ENCODE measurements around the gene CCDC40. TPM values are rescaled to one million over a fixed set of nuclear protein-coding genes. Genes with fewer than 3 reads are reported as not detected.

Gene CCDC40
- total and polyA plus RNA-seq, 2 of the 13 experiments (the other 11 are each of a cell fraction or from before 2014, with no cell fraction given), result 4.1 to 5.5 TPM

- TF ChIP-seq ZNF362 (CRISPR knock-in tag; IDR thresholded peaks at IDR 0.05; ENCODE audit: borderline replicate concordance) (peak; percentile 73; the same call in 1 of the 2 replicates), NFE2L2 (IDR thresholded peaks at IDR 0.05; ENCODE audit: low read length) (no peak), NR0B2 (CRISPR knock-in tag; IDR thresholded peaks at IDR 0.05) (no peak), ZNF598 (CRISPR knock-in tag; IDR thresholded peaks at IDR 0.05; ENCODE audit: borderline replicate concordance) (no peak), ZMYM4 (CRISPR knock-in tag; IDR thresholded peaks at IDR 0.05) (no peak), SIX4 (CRISPR knock-in tag; IDR thresholded peaks at IDR 0.05) (no peak), ZNF12 (CRISPR knock-in tag; IDR thresholded peaks at IDR 0.05) (no peak), LBX2 (CRISPR knock-in tag; IDR thresholded peaks at IDR 0.05; ENCODE audit: borderline replicate concordance) (no peak), ZFAT (CRISPR knock-in tag; conservative IDR thresholded peaks at IDR 0.05) (no peak), ZNF503 (CRISPR knock-in tag; IDR thresholded peaks at IDR 0.05) (peak; percentile 31; the same call in 1 of the 2 replicates), GTF2F1 (IDR thresholded peaks at IDR 0.05; ENCODE audit: low read length) (no peak), ZFY (CRISPR knock-in tag; IDR thresholded peaks at IDR 0.05) (no peak), SALL1 (CRISPR knock-in tag; IDR thresholded peaks at IDR 0.05) (peak; percentile 35; the same call in 1 of the 2 replicates), GATA4 (IDR thresholded peaks at IDR 0.05; ENCODE audit: borderline replicate concordance, low read depth) (no peak), ZNF784 (CRISPR knock-in tag; IDR thresholded peaks at IDR 0.05; ENCODE audit: borderline replicate concordance) (peak; percentile 42; the same call in 1 of the 2 replicates), MZF1 (CRISPR knock-in tag; IDR thresholded peaks at IDR 0.05; ENCODE audit: borderline replicate concordance) (no peak), AGO2 (optimal IDR thresholded peaks at IDR 0.05; ENCODE audit: low read depth, low read length) (no peak), ATF7 (IDR thresholded peaks at IDR 0.05) (0 out of 2 replicates have a peak, but pooled peaks have one; percentile 3), ATF7 (CRISPR knock-in tag; IDR thresholded peaks at IDR 0.05) (no peak), KDM5B (CRISPR knock-in tag; IDR thresholded peaks at IDR 0.05; ENCODE audit: borderline replicate concordance) (no peak), ZBTB21 (CRISPR knock-in tag; IDR thresholded peaks at IDR 0.05) (no peak), ATM (IDR thresholded peaks at IDR 0.05; ENCODE audit: borderline replicate concordance) (no peak), ZBTB25 (CRISPR knock-in tag; IDR thresholded peaks at IDR 0.05) (no peak), ZNF607 (CRISPR knock-in tag; IDR thresholded peaks at IDR 0.05; ENCODE audit: borderline replicate concordance) (no peak), ZNF124 (CRISPR knock-in tag; IDR thresholded peaks at IDR 0.05) (no peak), ZFP90 (CRISPR knock-in tag; IDR thresholded peaks at IDR 0.05; ENCODE audit: borderline replicate concordance) (no peak)
Measured at GRCh38 chr17:80045703-80046102, 9.3 kb downstream of the CCDC40 start (continued).
